GM23338 (cell line): ENCODE results near the gene YPEL2. TPM values are rescaled to one million over a fixed set of nuclear protein-coding genes. Genes with fewer than 3 reads are reported as not detected.

ENCODE experiments used
- ATAC-seq: fragments of 200-7000 bp; cut with Tn5 transposase; 3 replicates; pipeline ENCODE4 v1.9.1; 2020
- DNase-seq: peaks from one replicate; pipeline ENCODE4 v3.0.0-alpha.2; 2015; ENCODE audit warnings: low spot score
- H2AFZ ChIP-seq: fragments of 200-600 bp; sonication (generic); 2 replicates; pipeline ENCODE4 v1.8.0; 2016; ENCODE audit warnings: antibody characterized with exemption, mild to moderate bottlenecking, moderate library complexity
- H3F3A ChIP-seq: fragments of 200-600 bp; sonication (generic); replicated peaks from 2 replicates; pipeline ENCODE4 v1.8.0; 2017; ENCODE audit warnings: antibody characterized with exemption, mixed run types, low read depth
- H3K27ac ChIP-seq: fragments of 200-600 bp; sonication (generic); 2 replicates; pipeline ENCODE4 v1.6.1; 2016; ENCODE audit warnings: low read depth
- H3K27me3 ChIP-seq: fragments of 200-600 bp; sonication (generic); 2 replicates; pipeline ENCODE4 v1.8.0; 2016; ENCODE audit warnings: mild to moderate bottlenecking, mixed run types, moderate library complexity; ENCODE audit not compliant: insufficient read depth
- H3K36me3 ChIP-seq: fragments of 200-600 bp; sonication (generic); 2 replicates; pipeline ENCODE4 v1.8.0; 2016; ENCODE audit warnings: mild to moderate bottlenecking; ENCODE audit not compliant: insufficient read depth
- H3K4me1 ChIP-seq: fragments of 200-600 bp; sonication (generic); 2 replicates; pipeline ENCODE4 v1.8.0; 2016; ENCODE audit warnings: mild to moderate bottlenecking, moderate library complexity; ENCODE audit not compliant: insufficient read depth
- H3K4me2 ChIP-seq: fragments of 200-600 bp; sonication (generic); 2 replicates; pipeline ENCODE4 v1.7.1; 2017; ENCODE audit warnings: mixed run types
- H3K4me3 ChIP-seq: fragments of 200-600 bp; sonication (generic); 2 replicates; pipeline ENCODE4 v1.6.1; 2016; ENCODE audit warnings: mixed run types
- H3K79me2 ChIP-seq: fragments of 200-600 bp; sonication (generic); replicated peaks from 2 replicates; pipeline ENCODE4 v1.8.0; 2017; ENCODE audit warnings: mild to moderate bottlenecking; ENCODE audit not compliant: insufficient read depth
- H3K9me2 ChIP-seq: fragments of 200-600 bp; sonication (generic); 2 replicates; pipeline ENCODE4 v1.8.0; 2017; ENCODE audit not compliant: insufficient read depth
- H4K20me1 ChIP-seq: fragments of 200-600 bp; sonication (generic); replicated peaks from 2 replicates; pipeline ENCODE4 v1.8.0; 2017; ENCODE audit warnings: mild to moderate bottlenecking; ENCODE audit not compliant: insufficient read depth
- H3K27ac Mint-ChIP-seq: 2 replicates; pipeline ENCODE4 v1.8.0; 2020; ENCODE audit warnings: inconsistent platforms, mild to moderate bottlenecking, moderate library complexity, mixed read lengths
- H3K27me3 Mint-ChIP-seq: 3 replicates; pipeline ENCODE4 v1.8.0; 2022; ENCODE audit warnings: low read depth, mild to moderate bottlenecking, moderate library complexity, mixed read lengths, inconsistent platforms; ENCODE audit not compliant: insufficient read depth, poor library complexity
- H3K36me3 Mint-ChIP-seq: 3 replicates; pipeline ENCODE4 v1.8.0; 2021; ENCODE audit warnings: low read depth, mild to moderate bottlenecking, inconsistent platforms, moderate library complexity, mixed read lengths
- H3K4me1 Mint-ChIP-seq: 3 replicates; pipeline ENCODE4 v1.8.0; 2020; ENCODE audit warnings: mild to moderate bottlenecking, inconsistent platforms, mixed read lengths
- H3K4me3 Mint-ChIP-seq: 3 replicates; pipeline ENCODE4 v1.8.0; 2021; ENCODE audit warnings: moderate library complexity, mild to moderate bottlenecking, inconsistent platforms, mixed read lengths
- H3K9me3 Mint-ChIP-seq: 3 replicates; pipeline ENCODE4 v1.8.0; 2020; ENCODE audit warnings: moderate library complexity, mild to moderate bottlenecking, inconsistent platforms, mixed read lengths
- CREB1 ChIP-seq: fragments of 250-450 bp; sonication (Bioruptor Pico); IDR thresholded peaks from 2 replicates; pipeline ENCODE4 v1.5.0; 2020; ENCODE audit warnings: low read depth, mild to moderate bottlenecking, moderate library complexity
- CTCF ChIP-seq, 2 experiments: fragments of 200-600 bp in 1 of 2; sonication (generic) in 1 of 2; conservative IDR thresholded peaks; 2 replicates each; pipeline versions ENCODE4 v1.5.1 to v1.6.1; 2016 to 2017; ENCODE audit warnings: antibody characterized with exemption in 2 of 2, low read depth in 2 of 2, mild to moderate bottlenecking in 2 of 2, moderate library complexity in 1 of 2
- ETS1 ChIP-seq: IDR thresholded peaks from 2 replicates; pipeline ENCODE4 v1.6.1; 2016; ENCODE audit warnings: antibody characterized with exemption
- EZH2 ChIP-seq: fragments of 200-600 bp; sonication (generic); IDR thresholded peaks from one replicate; pipeline ENCODE4 v1.8.0; 2017; ENCODE audit warnings: antibody characterized with exemption, mild to moderate bottlenecking, low read depth; ENCODE audit not compliant: unreplicated experiment
- EZH2phosphoT487 ChIP-seq: fragments of 200-600 bp; sonication (generic); IDR thresholded peaks from one replicate; pipeline ENCODE4 v1.8.1; 2018; ENCODE audit warnings: antibody characterized with exemption; ENCODE audit not compliant: unreplicated experiment
- JUNB ChIP-seq: IDR thresholded peaks from one replicate; pipeline ENCODE4 v1.6.1; 2016; ENCODE audit warnings: antibody characterized with exemption; ENCODE audit not compliant: unreplicated experiment
- NANOG ChIP-seq: IDR thresholded peaks from 2 replicates; pipeline ENCODE4 v1.6.1; 2016; ENCODE audit warnings: antibody characterized with exemption, borderline replicate concordance
- POLR2AphosphoS5 ChIP-seq: IDR thresholded peaks from 2 replicates; pipeline ENCODE4 v1.6.1; 2016; ENCODE audit warnings: antibody characterized with exemption, low read depth
- REST ChIP-seq: IDR thresholded peaks from one replicate; pipeline ENCODE4 v1.6.1; 2018; ENCODE audit warnings: antibody characterized with exemption; ENCODE audit not compliant: unreplicated experiment
- STAT1 ChIP-seq: IDR thresholded peaks from one replicate; pipeline ENCODE4 v1.6.1; 2016; ENCODE audit warnings: antibody characterized with exemption; ENCODE audit not compliant: unreplicated experiment
- ZNF114 ChIP-seq: fragments of 250-450 bp; sonication (Bioruptor Pico); IDR thresholded peaks from 2 replicates; pipeline ENCODE4 v1.5.0; 2020; ENCODE audit warnings: mild to moderate bottlenecking, moderate library complexity
- ZNF331 ChIP-seq: fragments of 250-450 bp; sonication (Bioruptor Pico); IDR thresholded peaks from 2 replicates; pipeline ENCODE4 v1.5.0; 2020; ENCODE audit warnings: low read depth, mild to moderate bottlenecking, moderate library complexity
- ZNF462 ChIP-seq: fragments of 250-450 bp; sonication (Bioruptor Pico); IDR thresholded peaks from 2 replicates; pipeline ENCODE4 v1.5.0; 2020; ENCODE audit warnings: mild to moderate bottlenecking, moderate library complexity
- polyA plus RNA-seq: library from polyadenylated mRNA; unstranded; fragments of >200 nt; fragmentation: Nextera tagmentation; extraction: Ambion mirVana; gene quantifications from 2 replicates; pipeline ENCODE4 v1.2.1, GENCODE V29; 2016
- total RNA-seq: library from RNA; depleted of rRNA; stranded (reverse); fragments of >200 nt; shearing (Covaris generic); gene quantifications from 2 replicates; pipeline ENCODE4 v1.2.3, GENCODE V29; 2014

YPEL2 gene
- total and polyA plus RNA-seq, 2 experiments from 2014 or later: 4.1 to 5.2 TPM

- H3K79me2 ChIP-seq: no peaks in the 10 kb centered on the region
- H3K9me2 ChIP-seq: no peaks in the 10 kb centered on the region
- 0 out of 2 replicates have a peak, but pooled peaks cover 12% of the 10 kb centered on the region for H3F3A ChIP-seq
- H3K4me1 Mint-ChIP-seq: peaks cover 71% of the 10 kb centered on the region
- TF ChIP-seq ZNF114 (CRISPR knock-in tag) (no peak), EZH2 (no peak), REST (no peak), ZNF331 (CRISPR knock-in tag) (no peak), EZH2phosphoT487 (no peak), CREB1 (CRISPR knock-in tag) (no peak), POLR2AphosphoS5 (no peak), ZNF462 (CRISPR knock-in tag) (no peak), STAT1 (no peak), NANOG (no peak), ETS1 (no peak), CTCF (conservative IDR thresholded peaks at IDR 0.05; ENCODE audit: low read depth in 2 of 2) (no peak), JUNB (no peak)
- ATAC-seq (no peak), DNase-seq (no peak)
- no peak overlapping the region for H3K4me2 ChIP-seq
- H3K27me3 ChIP-seq: no peaks in the 10 kb centered on the region
- peaks cover 39% of the 10 kb centered on the region for H3K4me1 ChIP-seq
- no peak overlapping the region for H3K4me3 Mint-ChIP-seq
- 0 out of 2 replicates have a peak, but pooled peaks cover 3% of the 10 kb centered on the region for H4K20me1 ChIP-seq
- H3K27ac Mint-ChIP-seq: no peak overlapping the region
- H3K36me3 Mint-ChIP-seq: no peaks in the 10 kb centered on the region
- no peak overlapping the region for H2AFZ ChIP-seq
- no peaks in the 10 kb centered on the region for H3K36me3 ChIP-seq
- no peaks in the 10 kb centered on the region for H3K9me3 Mint-ChIP-seq
- H3K27me3 Mint-ChIP-seq: peaks cover 9% of the 10 kb centered on the region
- H3K27ac ChIP-seq: no peak overlapping the region
- H3K4me3 ChIP-seq: no peak overlapping the region
Observed at GRCh38 chr17:59369031-59369975, 37.8 kb downstream of the YPEL2 start.
